Heart left ventricle (tissue), 16 donors: Measurements from ENCODE around the gene UNC119B. TPM values are rescaled to one million over a fixed set of nuclear protein-coding genes. Genes with fewer than 3 reads are reported as not detected.

ENCODE experiments used
- ATAC-seq, 4 donors: fragments of 200-7000 bp; cut with Tn5 transposase; one replicate each; pipeline ENCODE4 v1.9.1; 2020 to 2022; ENCODE audit warnings: moderate library complexity in 4 of 4, mild to moderate bottlenecking in 3 of 4, moderate number of reproducible peaks in 1 of 4
- DNase-seq, 5 donors: peaks; one replicate each; pipeline ENCODE4 v3.0.0-alpha.2; 2020
- H3K27ac ChIP-seq, 12 donors: fragments of 200-600 bp; sonication (generic) in 4 of 12; one replicate each; pipeline versions ENCODE4 v1.5.0 to v1.8.0; 2016 to 2022; ENCODE audit warnings: mild to moderate bottlenecking in 2 of 12
- H3K27me3 ChIP-seq, 9 donors: fragments of 200-600 bp; sonication (generic) in 2 of 9; one replicate each; pipeline versions ENCODE4 v1.5.1 to v1.8.0; 2016 to 2022; ENCODE audit warnings: mild to moderate bottlenecking in 3 of 9
- H3K36me3 ChIP-seq, 9 donors: fragments of 200-600 bp; sonication (generic) in 2 of 9; one replicate each; pipeline versions ENCODE4 v1.5.0 to v1.8.0; 2018 to 2022; ENCODE audit warnings: mild to moderate bottlenecking in 2 of 9
- H3K4me1 ChIP-seq, 12 donors: fragments of 200-600 bp; sonication (generic) in 4 of 12; one replicate each; pipeline versions ENCODE4 v1.5.0 to v1.8.0; 2016 to 2022; ENCODE audit warnings: mild to moderate bottlenecking in 3 of 12
- H3K4me3 ChIP-seq, 12 donors: fragments of 200-600 bp; sonication (generic) in 4 of 12; one replicate each; pipeline versions ENCODE4 v1.5.0 to v1.8.0; 2017 to 2022; ENCODE audit warnings: mild to moderate bottlenecking in 9 of 12, moderate library complexity in 4 of 12
- H3K9me3 ChIP-seq, 12 donors: fragments of 200-600 bp; sonication (generic) in 4 of 12; one replicate each; pipeline versions ENCODE4 v1.5.0 to v1.8.0; 2016 to 2022; ENCODE audit warnings: mild to moderate bottlenecking in 1 of 12
- CTCF ChIP-seq, 12 donors: fragments of 200-600 bp; sonication (generic) in 4 of 12; IDR thresholded peaks; one replicate each; pipeline versions ENCODE4 v1.5.0 to v1.8.0; 2018 to 2022; ENCODE audit warnings: antibody characterized with exemption in 12 of 12, mild to moderate bottlenecking in 5 of 12
- POLR2A ChIP-seq, 2 donors: fragments of 450-650 bp; IDR thresholded peaks; one replicate each; pipeline ENCODE4 v1.6.1; 2017; ENCODE audit warnings: antibody characterized with exemption in 2 of 2, mild to moderate bottlenecking in 2 of 2, moderate library complexity in 2 of 2
- WGBS, 4 donors: extraction: QIAGEN DNeasy Blood & Tissue Kit in 2 of 4; methylation state at CpG; one replicate each; pipeline versions ENCODE4 v1.1.5 to v1.1.7; 2013 to 2018; 5-methylcytosine and 5-hydroxymethylcytosine counted together
- intact Hi-C, 10 donors: fragments of 100-400 bp; cut with DNase I; formaldehyde crosslinking; loops; one replicate each; pipeline versions ENCODE4 v1.11.1 to v1.14.2; 2022
- polyA plus RNA-seq, 2 donors: library from polyadenylated mRNA; stranded (reverse); fragments of 200-250 nt; gene quantifications; one replicate each; pipeline ENCODE4 v1.2.3, GENCODE V29; 2013
- total RNA-seq, 9 donors: library from RNA; depleted of rRNA in 2 of 9; stranded (reverse); fragments of >200 nt in 2 of 9; fragmentation: NEBNext Ultra II Directional in 3 of 9; extraction: Animal tissue kit (Norgen Biotek cat#: 25700) in 3 of 9; gene quantifications; one replicate each; pipeline versions ENCODE4 v1.1.0 to v1.2.4, GENCODE V29; 2016 to 2023
- donor health status: ischemic (EF 13 %, LVEDD 7.1; RV severe dilation, severe dysfunction).
- donor health status: healthy with polysubstance abuse.
- donor health status: DM: no; HTN: yes; CAD: no.
- donor health status: DM: no; HTN: no; CAD: no.
- donor health status: ischemic (EF 25% LVEDD 6.9; RV normal size, moderate dysfunction).
- donor health status: ischemic (EF 25% LVEDD 5.7; RV mildly dilated, moderate dysfunction).
- donor health status: healthy.
- donor health status: DM: yes; HTN: yes; CAD: no.
- donor health status: ischemic (EF 35%, LVEDD 5.7; RV mildly dilated, moderate dysfunction).
- donor health status: nonischemic (EF 11% LVEDD 7.7; RV severe dilation, severe dysfunction).
- donor health status: DM: yes; HTN: yes; CAD: no.
- donor health status: PGD.
- donor health status: ischemic (EF 29% LVEDD 5.4; RV normal size, mild dysfunction).
- donor health status: nonischemic (EF 23%, LVEDD 6.1; RV moderate dilation, normal function).

The UNC119B gene
- total and polyA plus RNA-seq, 11 donors = 3.9 to 13.7 (median 10.7) TPM

DNA sequence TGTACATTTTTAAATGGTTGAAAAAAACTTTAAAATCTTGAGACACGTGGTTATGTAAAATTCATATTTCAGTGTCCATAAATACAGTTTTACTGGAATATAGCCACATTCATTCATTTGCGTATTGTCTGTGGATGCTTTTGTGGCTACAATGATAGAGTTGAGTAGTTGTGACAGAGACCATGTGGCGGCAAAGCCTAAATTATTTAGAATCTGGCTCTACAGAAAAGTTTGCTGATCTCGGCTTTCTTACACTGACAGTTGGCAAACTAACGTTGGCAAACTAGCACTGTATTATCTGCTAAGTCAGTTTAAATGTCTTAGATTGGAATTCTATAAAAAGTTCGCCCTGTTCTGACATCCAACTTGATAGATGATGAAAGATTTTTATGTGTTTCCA lies 2.4 kb downstream of the UNC119B start:
- WGBS, 4 donors = 71 to 84% (median 77%) methylated on average over 6 of the region's 6 CpGs
- TF ChIP-seq POLR2A (IDR thresholded peaks at IDR 0.05) = no peak
- no peak for TF ChIP-seq CTCF (IDR thresholded peaks at IDR 0.05)
- H3K4me1 ChIP-seq = peaks cover 4 to 35% (median 27%) of the 10 kb centered on the region in 12 donors
- intact Hi-C loops = loop anchor here in 9 of 10 donors (1.0 to 10.0 kb wide), 9 partner anchors 24 to 262 kb away; partner anchors contain the start of genes POP5 (in 3 of the 9), HNF1A (in 2 of the 9) and MLEC (in 2 of the 9)
- peaks cover 0 to 47% (median 37%) of the 10 kb centered on the region in 9 donors for H3K36me3 ChIP-seq
- ATAC-seq (no peak), DNase-seq (no peak)
- peak overlapping the region in 1 of 12 donors; percentile 30 for H3K27ac ChIP-seq
- no peak overlapping the region for H3K4me3 ChIP-seq
- H3K27me3 ChIP-seq = no peaks in the 10 kb centered on the region
- no peaks in the 10 kb centered on the region for H3K9me3 ChIP-seq

DNA sequence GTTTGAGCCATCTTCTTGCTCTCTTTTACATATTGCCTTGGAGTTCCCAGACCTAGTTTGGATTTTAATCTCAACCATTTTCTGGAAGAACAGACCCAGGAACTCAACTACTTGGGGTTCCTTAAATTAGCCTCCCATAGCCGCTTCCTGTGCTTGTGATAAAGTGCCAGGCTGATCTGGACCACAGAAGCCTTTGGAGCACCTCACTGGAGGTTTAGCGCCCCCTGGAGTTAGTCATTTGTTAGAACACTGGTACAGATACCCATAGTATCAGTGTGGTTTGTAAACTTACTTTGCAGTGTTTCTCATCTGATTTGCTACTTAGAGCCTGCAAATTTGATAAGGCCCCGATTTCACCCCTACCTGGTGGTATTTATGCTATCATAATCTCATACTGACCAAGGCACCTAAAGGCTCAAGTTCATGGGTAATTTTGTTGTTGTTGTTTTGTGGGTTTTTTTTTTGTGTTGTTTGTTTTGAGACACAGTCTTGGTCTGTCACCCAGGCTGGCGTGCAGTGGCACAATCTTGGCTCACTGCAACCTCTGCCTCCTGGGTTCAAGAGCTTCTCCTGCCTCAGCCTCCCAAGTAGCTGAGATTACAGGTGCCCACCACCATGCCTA lies 3.7 kb downstream of the UNC119B start:
- Histone ChIP-seq H3K4me3 (no peak overlapping the region), H3K27ac (peak overlapping the region in 3 of 12 donors; percentile 3 to 28 (median 12)), H3K4me1 (peaks cover 4 to 35% (median 27%) of the 10 kb centered on the region in 12 donors), H3K9me3 (no peaks in the 10 kb centered on the region), H3K27me3 (no peaks in the 10 kb centered on the region), H3K36me3 (peaks cover 4 to 61% (median 51%) of the 10 kb centered on the region in 9 donors)
- DNase-seq = peak in 4 of 5 donors; percentile 70 to 84 (median 74)
- ATAC-seq = peak; percentile 70 to 85 (median 72)
- intact Hi-C loops = loop anchor here (1.0 to 10.0 kb wide), 11 partner anchors 25 to 261 kb away; partner anchors contain the start of genes POP5 (in 3 of the 10), HNF1A (in 2 of the 10) and MLEC (in 2 of the 10)
- 15 to 20% (median 18%) methylated on average over 4 of the region's 4 CpGs for WGBS, 4 donors
- TF ChIP-seq CTCF (IDR thresholded peaks at IDR 0.05) (peak; percentile 76 to 93 (median 88)), POLR2A (IDR thresholded peaks at IDR 0.05) (no peak)

DNA sequence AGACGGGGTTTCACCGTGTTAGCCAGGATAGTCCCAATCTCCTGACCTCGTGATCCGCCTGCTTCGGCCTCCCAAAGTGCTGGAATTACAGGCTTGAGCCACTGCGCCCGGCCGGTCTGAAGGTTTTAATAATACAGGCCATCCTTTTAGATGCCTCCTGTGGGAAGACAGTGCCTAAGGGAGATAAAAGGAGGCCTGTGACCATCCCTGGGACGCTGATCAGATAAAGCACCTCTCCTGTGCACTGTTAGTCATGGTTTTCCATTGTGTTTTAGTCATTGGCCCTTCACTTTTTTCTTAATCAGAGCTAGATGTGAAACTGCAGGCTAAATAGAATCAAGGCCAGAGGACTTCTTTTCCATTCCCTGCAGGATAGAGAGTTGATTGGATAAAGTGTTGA lies 7.8 kb downstream of the UNC119B start:
- TF ChIP-seq CTCF (IDR thresholded peaks at IDR 0.05) (no peak), POLR2A (IDR thresholded peaks at IDR 0.05) (no peak)
- WGBS, 4 donors = 94 to 96% (median 94%) methylated on average over 9 of the region's 9 CpGs
- no peak overlapping the region for H3K27ac ChIP-seq
- no peak for ATAC-seq
- H3K9me3 ChIP-seq = no peaks in the 10 kb centered on the region
- DNase-seq = no peak
- intact Hi-C loops = loop anchor here in 2 of 10 donors (10.0 kb wide), 1 partner anchor 257 kb away; the partner anchor contains the start of gene HNF1A (in 2 of the 2)
- H3K36me3 ChIP-seq = peaks cover 9 to 99% (median 90%) of the 10 kb centered on the region in 9 donors
- no peaks in the 10 kb centered on the region for H3K27me3 ChIP-seq
- peaks cover 0 to 38% (median 9%) of the 10 kb centered on the region in 12 donors for H3K4me1 ChIP-seq
- H3K4me3 ChIP-seq = no peak overlapping the region

- peak overlapping the region in 1 of 12 donors; percentile 21 for H3K27ac ChIP-seq
Observed at GRCh38 chr12:120719072-120719471, 8.8 kb downstream of the UNC119B start.

More at GRCh38 chr12:120719072-120719471, 8.8 kb downstream of the UNC119B start:
- no peak for TF ChIP-seq CTCF (IDR thresholded peaks at IDR 0.05)
- TF ChIP-seq POLR2A (IDR thresholded peaks at IDR 0.05) = no peak
- intact Hi-C loops = loop anchor here in 2 of 10 donors (10.0 kb wide), 1 partner anchor 256 kb away; the partner anchor contains the start of gene HNF1A (in 2 of the 2)
- Histone ChIP-seq H3K4me3 (no peak overlapping the region), H3K4me1 (peaks cover 0 to 30% (median 2%) of the 10 kb centered on the region in 12 donors), H3K9me3 (no peaks in the 10 kb centered on the region), H3K36me3 (peaks cover 9 to 100% (median 96%) of the 10 kb centered on the region in 9 donors), H3K27me3 (no peaks in the 10 kb centered on the region)
- ATAC-seq (no peak), DNase-seq (no peak)
- WGBS, 4 donors = 90 to 96% (median 94%) methylated on average over 2 of the region's 2 CpGs
